Cardiac muscle cell (in vitro differentiated cells and primary cell): ENCODE results near the gene C4orf50. TPM values are rescaled to one million over a fixed set of nuclear protein-coding genes. Genes with fewer than 3 reads are reported as not detected.

Experiments
- DNase-seq, 2 donors: peaks; one replicate each; pipeline versions ENCODE4 v3.0.0 to v3.0.0-alpha.2; 2010 to 2017; ENCODE audit warnings: low read depth in 1 of 2, low spot score in 1 of 2
- H3K27ac ChIP-seq: fragments of 200-600 bp; sonication (generic); 2 replicates; pipeline ENCODE4 v1.5.1; 2016
- H3K27me3 ChIP-seq: fragments of 200-600 bp; sonication (generic); 2 replicates; pipeline ENCODE4 v1.6.0; 2016; ENCODE audit warnings: control low read depth
- H3K36me3 ChIP-seq: fragments of 200-600 bp; sonication (generic); 2 replicates; pipeline ENCODE4 v1.5.1; 2016; ENCODE audit warnings: control low read depth
- H3K4me1 ChIP-seq: fragments of 200-600 bp; sonication (generic); 2 replicates; pipeline ENCODE4 v1.8.1; 2017; ENCODE audit warnings: low read depth, mild to moderate bottlenecking, mixed run types
- H3K4me3 ChIP-seq: fragments of 200-600 bp; sonication (generic); 2 replicates; pipeline ENCODE4 v1.5.1; 2016; ENCODE audit warnings: mild to moderate bottlenecking
- H3K9me3 ChIP-seq: fragments of 200-600 bp; sonication (generic); 2 replicates; pipeline ENCODE4 v1.5.1; 2017; ENCODE audit warnings: low read depth, mild to moderate bottlenecking, control low read depth
- CTCF ChIP-seq: IDR thresholded peaks from 2 replicates; pipeline ENCODE4 v1.5.1; 2012; ENCODE audit warnings: low read depth, mild to moderate bottlenecking, low read length
- polyA plus RNA-seq: library from polyadenylated mRNA; unstranded; fragments of >200 nt; fragmentation: Nextera tagmentation; extraction: Ambion mirVana; gene quantifications from 2 replicates; pipeline ENCODE4 v1.2.1, GENCODE V29; 2016
- total RNA-seq: library from RNA; depleted of rRNA; stranded (reverse); fragments of >200 nt; gene quantifications from 2 replicates; pipeline ENCODE4 v1.2.3, GENCODE V29; 2016

C4orf50 gene
- total and polyA plus RNA-seq, 2 experiments from 2014 or later, result 0.15 TPM; not detected in 1

GRCh38 chr4:6017800-6018199 lies 431 bp downstream of the C4orf50 start:
- H3K9me3 ChIP-seq, result no peaks in the 10 kb centered on the region
- no peak for TF ChIP-seq CTCF
- no peak for DNase-seq
- H3K27me3 ChIP-seq, result peaks cover 4% of the 10 kb centered on the region
- no peaks in the 10 kb centered on the region for H3K36me3 ChIP-seq
- no peak overlapping the region for H3K27ac ChIP-seq
- H3K4me1 ChIP-seq, result no peaks in the 10 kb centered on the region
- no peak overlapping the region for H3K4me3 ChIP-seq

- H3K4me1 ChIP-seq, result no peaks in the 10 kb centered on the region
- no peak overlapping the region for H3K4me3 ChIP-seq
- peaks cover 4% of the 10 kb centered on the region for H3K27me3 ChIP-seq
- DNase-seq, result no peak
- no peaks in the 10 kb centered on the region for H3K9me3 ChIP-seq
- H3K36me3 ChIP-seq, result no peaks in the 10 kb centered on the region
- TF ChIP-seq CTCF, result no peak
- H3K27ac ChIP-seq, result no peak overlapping the region
These were observed 1.2 kb downstream of the C4orf50 start for GRCh38 chr4:6017030-6017429.

- H3K27ac ChIP-seq, result no peak overlapping the region
- no peaks in the 10 kb centered on the region for H3K9me3 ChIP-seq
- no peak for DNase-seq
- H3K27me3 ChIP-seq, result peaks cover 28% of the 10 kb centered on the region
- no peaks in the 10 kb centered on the region for H3K4me1 ChIP-seq
- no peak for TF ChIP-seq CTCF
- no peaks in the 10 kb centered on the region for H3K36me3 ChIP-seq
- no peak overlapping the region for H3K4me3 ChIP-seq
These were observed 4.7 kb downstream of the C4orf50 start for GRCh38 chr4:6013564-6013963.

- Histone ChIP-seq H3K27ac (no peak overlapping the region), H3K36me3 (no peaks in the 10 kb centered on the region), H3K9me3 (no peaks in the 10 kb centered on the region), H3K4me1 (no peaks in the 10 kb centered on the region), H3K27me3 (peaks cover 38% of the 10 kb centered on the region), H3K4me3 (no peak overlapping the region)
- no peak for DNase-seq
- TF ChIP-seq CTCF, result no peak
These were observed 6.0 kb downstream of the C4orf50 start for GRCh38 chr4:6012200-6012599.

GRCh38 chr4:6011686-6012085 lies 6.5 kb downstream of the C4orf50 start:
- DNase-seq, result peak in 1 of 2 donors; percentile 8
- Histone ChIP-seq H3K27me3 (peaks cover 43% of the 10 kb centered on the region), H3K4me3 (no peak overlapping the region), H3K27ac (no peak overlapping the region), H3K4me1 (no peaks in the 10 kb centered on the region), H3K36me3 (no peaks in the 10 kb centered on the region), H3K9me3 (no peaks in the 10 kb centered on the region)
- no peak for TF ChIP-seq CTCF

- Histone ChIP-seq H3K36me3 (no peaks in the 10 kb centered on the region), H3K4me3 (no peak overlapping the region), H3K27me3 (peaks cover 47% of the 10 kb centered on the region), H3K27ac (no peak overlapping the region), H3K4me1 (no peaks in the 10 kb centered on the region), H3K9me3 (no peaks in the 10 kb centered on the region)
- no peak for DNase-seq
- TF ChIP-seq CTCF, result no peak
These were observed 7.0 kb downstream of the C4orf50 start for GRCh38 chr4:6011271-6011671.
